NAMALWA (cell line): ENCODE data around the gene UNC13B.
"Not testable (repeated sequence)": the region's sequence is repeated elsewhere in the genome, so short reads cannot be mapped to it uniquely, and the experiment has no call there.

Experiments used
- DNase-seq: peaks from one replicate; pipeline ENCODE4 v3.0.0-alpha.2; 2015; ENCODE audit warnings: low spot score

The UNC13B gene

DNA sequence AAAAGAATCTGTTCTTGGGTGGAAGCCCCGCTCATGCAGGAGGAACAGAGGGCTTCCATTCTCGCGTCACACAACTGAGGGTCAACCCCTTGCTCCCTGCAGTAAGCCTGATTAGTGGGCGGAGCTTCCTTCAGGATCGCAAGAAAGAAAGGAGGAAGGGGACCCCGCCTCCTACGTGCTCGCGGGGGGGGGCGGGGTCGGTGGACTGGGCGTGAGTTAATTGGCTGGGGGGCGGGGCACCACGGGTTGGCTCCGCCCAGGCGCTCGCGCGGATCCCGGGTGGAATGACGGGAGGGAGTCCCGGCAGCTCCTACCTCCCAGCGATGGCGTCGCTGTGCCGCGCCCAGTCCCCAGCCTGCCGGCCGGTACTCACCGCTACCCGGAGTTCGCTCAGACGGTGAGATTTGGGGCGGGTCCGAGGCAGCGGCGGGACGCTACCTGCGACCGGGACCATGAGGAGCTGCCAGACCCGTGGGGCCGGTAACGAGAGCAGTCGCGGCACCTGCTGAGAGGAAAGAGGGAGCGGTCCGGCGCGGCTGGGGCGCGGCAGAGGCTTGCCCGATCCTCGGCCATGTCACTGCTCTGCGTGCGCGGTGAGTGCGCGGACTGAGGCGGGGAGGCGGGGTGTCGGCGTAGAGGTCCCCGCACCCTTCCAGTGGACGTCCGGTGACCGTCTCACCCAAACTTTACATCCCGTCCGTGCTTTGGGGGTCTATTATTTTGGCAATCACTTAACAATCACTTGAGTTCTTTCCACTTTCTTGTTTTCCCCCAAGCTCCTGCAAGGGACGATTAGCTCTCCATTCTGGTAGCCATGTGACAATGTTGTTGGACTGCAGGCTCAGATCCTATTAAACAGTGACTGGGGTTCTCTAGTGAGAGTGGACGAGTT is at the start of gene UNC13B:
TSS of gene UNC13B (plus strand) at position 297 of the 892 bp plus-strand sequence. CDS start at position 572, 275 bp downstream.
- DNase-seq: no peak

GRCh38 chr9:35112257-35113020 is 49.4 kb upstream of the UNC13B start:
- DNase-seq: no peak

DNA sequence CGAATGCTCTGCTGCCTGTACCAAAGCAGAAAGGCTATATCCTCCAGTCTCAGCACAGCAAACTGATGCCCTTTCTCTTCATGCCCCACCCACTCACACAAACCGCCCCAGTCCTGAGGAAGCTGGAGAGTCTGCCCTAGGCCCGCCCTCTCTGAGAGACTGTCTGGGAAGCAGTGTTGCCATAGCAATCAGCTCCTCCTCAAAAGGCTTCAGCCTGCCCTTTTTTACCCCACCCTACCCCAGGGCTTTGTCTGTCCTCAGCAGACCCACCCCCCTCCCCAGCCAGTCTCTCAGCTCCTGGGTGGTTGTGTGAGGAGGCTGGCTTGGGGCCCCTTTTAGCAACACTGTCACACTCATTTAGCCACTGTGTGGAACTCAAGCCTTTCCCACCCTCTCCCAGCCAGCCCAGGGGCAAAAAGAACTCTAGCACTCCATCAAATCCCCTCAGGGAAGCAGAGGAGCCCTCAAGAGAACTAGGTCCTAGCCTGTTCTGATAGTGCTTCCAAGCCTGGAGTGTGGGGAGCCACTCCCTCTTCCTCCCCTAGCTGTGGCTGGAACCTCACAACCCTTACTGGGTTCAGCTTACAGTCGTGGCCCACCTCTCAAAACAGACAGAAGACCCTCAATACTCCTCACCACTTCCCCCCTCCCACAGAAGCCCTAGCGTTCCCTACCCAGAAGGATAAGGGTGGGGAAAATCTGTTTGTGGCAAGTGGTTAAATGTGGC is 47.5 kb upstream of the UNC13B start:
- peak; percentile 82 for DNase-seq

GRCh38 chr9:35114840-35115628 is 46.8 kb upstream of the UNC13B start:
- DNase-seq: peak; percentile 73

DNA sequence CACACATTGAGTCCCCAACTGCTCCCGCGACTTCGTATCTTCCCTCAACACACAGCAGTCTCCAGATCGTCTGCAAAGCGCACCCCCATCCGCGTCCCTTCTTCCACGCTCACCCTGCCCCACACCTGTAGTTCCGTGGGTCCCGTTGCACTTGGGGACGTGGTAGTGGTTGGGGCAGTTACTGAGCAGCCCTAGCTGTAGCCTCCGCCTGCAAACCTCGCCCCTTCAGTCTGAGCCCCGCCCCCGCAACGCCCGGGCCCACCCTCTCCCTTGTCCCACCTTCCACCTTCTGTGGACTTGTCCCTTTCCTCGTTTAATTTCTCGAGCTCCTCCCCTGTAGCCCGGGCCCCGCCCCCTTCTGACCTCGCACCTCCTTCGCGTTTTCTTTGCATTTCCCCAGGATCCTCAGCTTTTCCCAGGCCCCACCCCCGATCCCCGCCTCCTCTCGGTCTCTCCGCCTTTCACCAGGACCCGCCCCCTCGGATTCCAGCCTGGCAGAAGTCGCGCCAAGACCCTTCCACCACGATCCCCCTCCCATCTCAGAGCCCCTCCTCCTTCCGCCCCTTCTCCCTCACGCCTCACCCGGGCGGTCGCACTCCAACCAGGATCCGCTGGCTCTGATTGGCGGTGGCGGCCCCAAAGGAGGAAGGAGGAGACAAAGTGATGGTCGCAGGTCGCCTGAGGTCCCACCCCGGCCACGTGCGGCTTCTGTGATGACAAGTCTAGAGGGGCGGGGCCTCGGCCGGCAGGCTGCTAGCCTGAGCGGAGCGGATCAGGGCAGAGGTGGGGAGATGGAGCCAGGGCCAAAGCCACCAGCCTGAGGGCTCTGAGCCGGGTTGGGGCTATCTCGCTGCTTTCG is 45.9 kb upstream of the UNC13B start, which contains the start of gene ATOSB:
TSS of gene ATOSB (minus strand) at position 183 of the 859 bp plus-strand sequence. CDS start 7,588 bp downstream, outside the sequence.
- DNase-seq: peak; percentile 98

DNA sequence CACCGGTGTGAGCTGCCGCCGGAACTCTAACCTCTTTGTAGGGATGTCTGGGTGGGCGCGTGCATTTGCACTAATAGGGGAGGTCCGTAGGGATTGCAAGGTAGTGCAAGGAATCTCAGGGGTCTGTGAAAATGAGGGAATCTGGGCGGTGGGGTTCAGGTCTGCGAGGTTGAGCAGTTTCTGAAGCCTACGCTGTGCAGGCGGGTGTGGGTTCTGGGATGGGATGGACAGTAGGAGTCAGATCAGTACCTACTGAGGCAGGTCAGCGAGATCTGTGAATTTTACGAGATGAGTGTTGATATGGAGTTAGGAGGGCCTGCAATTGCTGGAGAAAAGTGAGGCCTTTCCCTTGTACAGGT is 45.3 kb upstream of the UNC13B start:
- no peak for DNase-seq

DNA sequence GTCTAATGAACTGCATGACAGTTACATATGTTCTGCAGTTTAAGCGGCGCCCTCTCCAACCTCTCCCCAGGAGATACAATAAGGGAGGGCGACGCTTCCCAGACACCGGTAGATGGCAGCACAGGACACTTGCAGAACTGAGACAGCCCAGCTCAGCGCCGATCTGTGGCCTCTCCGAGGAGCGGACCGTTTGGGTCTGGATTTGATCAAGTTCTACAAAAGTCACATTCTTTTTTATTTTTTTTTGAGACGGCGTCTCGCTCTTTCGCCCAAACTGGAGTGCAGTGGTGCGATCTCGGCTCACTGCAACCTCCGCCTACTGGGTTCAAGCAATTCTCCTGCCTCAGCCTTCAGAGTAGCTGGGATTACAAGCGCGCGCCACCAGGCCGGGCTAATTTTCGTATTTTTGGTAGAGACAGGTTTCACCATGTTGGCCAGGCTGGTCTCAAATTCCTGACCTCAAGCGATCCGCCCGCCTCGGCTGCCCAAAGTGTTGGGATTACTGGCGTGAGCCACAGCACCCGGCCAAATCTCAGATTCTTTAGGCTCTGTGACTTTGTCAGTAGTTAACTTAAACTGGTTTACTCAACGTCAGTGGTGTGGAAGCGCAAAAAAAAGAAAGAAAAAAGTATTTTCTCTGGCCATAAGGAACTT is 44.8 kb upstream of the UNC13B start:
- peak; percentile 96 for DNase-seq

- DNase-seq: no peak
Observed at GRCh38 chr9:35134920-35135319, 26.9 kb upstream of the UNC13B start.

GRCh38 chr9:35135988-35136387 is 25.8 kb upstream of the UNC13B start:
- no peak for DNase-seq

GRCh38 chr9:35136866-35137265 is 24.9 kb upstream of the UNC13B start:
- no peak for DNase-seq

GRCh38 chr9:35140093-35140492 is 21.7 kb upstream of the UNC13B start:
- no peak for DNase-seq

GRCh38 chr9:35142037-35142436 is 19.8 kb upstream of the UNC13B start:
- DNase-seq: no peak

DNA sequence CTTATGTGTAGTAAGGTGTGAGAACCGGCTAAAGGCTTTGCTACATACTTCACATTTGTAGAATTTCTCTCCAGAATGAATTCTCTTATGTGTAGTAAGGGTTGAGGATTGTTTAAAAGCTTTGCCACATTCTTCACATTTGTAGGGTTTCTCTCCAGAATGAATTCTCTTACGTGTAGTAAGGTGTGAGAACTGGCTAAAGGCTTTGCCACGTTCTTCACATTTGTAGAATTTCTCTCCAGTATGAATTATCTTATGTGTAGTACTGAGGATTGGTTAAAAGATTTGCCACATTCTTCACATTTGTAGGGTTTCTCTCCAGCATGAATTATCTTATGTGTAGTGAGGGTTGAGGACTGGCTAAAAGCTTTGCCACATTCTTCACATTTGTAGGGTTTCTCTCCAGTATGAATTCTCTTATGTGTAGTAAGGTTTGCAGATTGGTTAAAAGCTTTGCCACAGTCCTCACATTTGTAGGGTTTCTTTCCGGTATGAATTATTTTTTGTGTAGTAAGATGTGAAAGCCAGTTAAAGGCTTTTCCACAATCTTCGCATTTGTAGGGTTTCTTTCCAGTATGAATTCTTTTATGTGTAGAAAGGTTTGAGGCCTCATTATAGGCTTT is 13.8 kb upstream of the UNC13B start:
- not testable (repeated sequence) for DNase-seq

DNA sequence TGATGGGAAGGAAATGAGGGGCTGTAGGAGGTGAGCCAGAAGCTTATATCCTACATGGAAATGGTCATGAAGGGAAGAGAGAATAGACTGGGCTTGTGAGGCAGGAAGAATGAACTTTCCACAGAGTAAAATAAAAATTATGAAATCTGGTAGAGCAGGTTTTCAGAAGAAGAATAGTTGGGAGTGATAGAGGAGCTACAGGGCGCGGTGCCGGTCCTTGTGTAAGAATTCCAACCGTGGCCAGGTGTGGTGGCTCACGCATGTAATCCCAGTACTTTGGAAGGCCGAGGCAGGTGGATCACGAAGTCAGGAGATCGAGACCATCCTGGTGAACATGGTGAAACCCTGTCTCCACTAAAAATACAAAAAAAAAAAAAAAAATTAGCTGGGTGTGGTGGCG is 8.9 kb upstream of the UNC13B start:
- no peak for DNase-seq

DNA sequence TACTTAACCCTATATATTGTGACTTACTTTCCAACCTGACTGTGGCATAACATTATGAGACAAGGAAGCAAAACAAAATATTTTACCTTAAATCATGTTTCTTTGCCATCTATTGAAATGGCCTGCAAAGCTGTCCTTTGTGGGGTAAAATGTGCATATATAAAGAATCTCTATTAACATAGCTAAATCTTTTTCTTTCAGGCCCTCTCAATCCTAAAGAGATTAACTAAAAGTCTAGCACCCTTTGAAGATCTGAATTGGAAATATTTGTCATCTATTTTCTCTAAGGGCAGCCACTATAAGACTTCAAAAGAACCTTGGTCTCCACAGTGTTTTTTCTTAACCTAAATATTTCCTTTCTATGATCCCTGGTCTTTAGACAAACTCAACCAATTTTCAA is 5.0 kb upstream of the UNC13B start:
- DNase-seq: no peak

DNA sequence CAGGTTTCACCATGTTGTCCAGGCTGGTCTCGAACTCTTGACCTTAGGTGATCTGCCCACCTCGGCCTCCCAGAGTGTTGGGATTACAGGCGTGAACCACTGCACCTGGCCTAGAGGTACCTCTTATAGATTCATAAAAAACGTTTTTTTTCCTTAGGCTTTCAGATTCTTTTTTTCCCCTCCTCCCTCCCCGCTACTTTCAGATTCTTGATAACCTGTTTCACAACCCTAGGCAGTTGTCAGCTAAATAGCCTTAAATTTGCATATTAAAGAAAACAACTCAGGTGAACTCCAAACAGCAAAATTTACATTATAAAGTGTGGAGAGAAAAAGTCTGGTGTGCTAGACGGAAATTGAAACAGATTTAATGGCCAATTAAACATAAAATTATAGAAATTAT is 4.0 kb upstream of the UNC13B start:
- not testable (repeated sequence) for DNase-seq

GRCh38 chr9:35158501-35159280 is 3.1 kb upstream of the UNC13B start:
- no peak for DNase-seq

DNA sequence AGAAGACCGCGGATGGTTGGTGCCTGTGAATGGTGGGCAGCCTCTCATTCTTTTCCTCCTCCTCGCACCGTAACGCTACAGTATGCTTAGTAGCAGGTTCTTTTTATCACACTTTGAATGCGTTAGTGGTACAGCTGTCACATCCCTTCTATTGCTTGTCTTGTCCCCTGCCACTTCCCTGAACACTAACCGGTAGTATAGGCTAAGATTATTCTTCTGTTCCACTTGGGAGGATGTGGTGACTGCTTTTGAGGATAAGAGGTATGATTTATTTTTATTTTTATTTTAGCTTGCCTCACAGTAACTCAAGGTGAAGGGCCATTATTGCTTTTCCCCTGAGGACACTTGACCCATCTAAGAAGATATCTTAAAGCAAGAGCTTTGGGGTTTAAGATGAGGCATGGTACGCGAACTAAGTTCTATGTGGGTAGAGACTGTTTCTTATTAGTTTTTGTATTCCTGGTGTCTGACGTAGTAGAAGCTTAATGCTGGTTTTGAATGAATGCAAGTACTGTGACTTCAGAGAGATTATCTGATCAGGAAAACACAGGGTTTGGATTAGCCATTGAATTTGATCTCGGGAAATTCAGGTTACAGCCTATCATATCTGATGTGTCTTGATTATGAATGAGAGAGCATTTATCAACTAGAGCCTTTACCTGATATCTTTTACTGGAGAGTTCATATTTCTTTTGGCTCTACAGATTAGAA is 951 bp downstream of the UNC13B start:
- no peak for DNase-seq
